ENCODE measurements around the gene LPP. TPM values are rescaled to one million over a fixed set of nuclear protein-coding genes. Genes with fewer than 3 reads are reported as not detected.

LPP gene
- total and polyA plus RNA-seq, 2 donors from 2014 or later = 6.7 to 233 TPM

DNA sequence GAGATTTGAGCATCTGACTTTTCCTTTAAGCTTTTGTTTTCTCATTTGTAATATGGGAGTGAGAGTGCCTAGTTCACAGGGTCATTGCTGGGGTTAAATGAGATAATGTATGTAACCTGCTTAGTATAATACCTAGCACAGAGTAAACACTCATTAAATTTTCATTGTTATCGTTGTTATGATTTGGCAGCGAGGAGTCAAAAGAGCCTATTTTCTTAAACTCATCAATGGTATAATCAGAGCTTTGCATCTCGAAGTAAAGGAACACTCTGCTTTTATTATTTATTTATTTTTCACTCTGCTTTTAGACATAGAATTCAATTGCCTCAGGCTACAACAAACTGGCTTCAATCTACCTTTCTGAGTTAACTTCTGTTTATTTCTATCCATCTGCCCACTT is 52.8 kb downstream of the LPP start:
- Histone ChIP-seq H3K27me3 (ENCODE audit: control insufficient read depth, insufficient read depth, low read length) (no peaks in the 10 kb centered on the region), H3K4me3 (ENCODE audit: low read length in 3 of 3) (no peak overlapping the region), H3K9ac (ENCODE audit: low read length in 3 of 3) (no peak overlapping the region), H3K4me1 (ENCODE audit: control insufficient read depth in 2 of 3, insufficient read depth in 2 of 3, low read depth in 1 of 3, low read length in 3 of 3) (peaks cover 0 to 5% (median 0%) of the 10 kb centered on the region in 3 donors), H3K9me3 (ENCODE audit: control insufficient read depth in 2 of 3, insufficient read depth in 1 of 3, low read length in 3 of 3) (no peaks in the 10 kb centered on the region), H3K27ac (ENCODE audit: low read depth in 2 of 2, low read length in 2 of 2) (no peak overlapping the region), H3K36me3 (ENCODE audit: control insufficient read depth in 2 of 3, insufficient read depth in 3 of 3, low read length in 3 of 3) (no peaks in the 10 kb centered on the region)
- intact Hi-C loops (cut with DNase I) = no loop called here
- no peak for DNase-seq
- FAIRE-seq = no peak
- TF ChIP-seq, protein P1, sequence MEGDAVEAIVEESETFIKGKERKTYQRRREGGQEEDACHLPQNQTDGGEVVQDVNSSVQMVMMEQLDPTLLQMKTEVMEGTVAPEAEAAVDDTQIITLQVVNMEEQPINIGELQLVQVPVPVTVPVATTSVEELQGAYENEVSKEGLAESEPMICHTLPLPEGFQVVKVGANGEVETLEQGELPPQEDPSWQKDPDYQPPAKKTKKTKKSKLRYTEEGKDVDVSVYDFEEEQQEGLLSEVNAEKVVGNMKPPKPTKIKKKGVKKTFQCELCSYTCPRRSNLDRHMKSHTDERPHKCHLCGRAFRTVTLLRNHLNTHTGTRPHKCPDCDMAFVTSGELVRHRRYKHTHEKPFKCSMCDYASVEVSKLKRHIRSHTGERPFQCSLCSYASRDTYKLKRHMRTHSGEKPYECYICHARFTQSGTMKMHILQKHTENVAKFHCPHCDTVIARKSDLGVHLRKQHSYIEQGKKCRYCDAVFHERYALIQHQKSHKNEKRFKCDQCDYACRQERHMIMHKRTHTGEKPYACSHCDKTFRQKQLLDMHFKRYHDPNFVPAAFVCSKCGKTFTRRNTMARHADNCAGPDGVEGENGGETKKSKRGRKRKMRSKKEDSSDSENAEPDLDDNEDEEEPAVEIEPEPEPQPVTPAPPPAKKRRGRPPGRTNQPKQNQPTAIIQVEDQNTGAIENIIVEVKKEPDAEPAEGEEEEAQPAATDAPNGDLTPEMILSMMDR (IDR thresholded peaks at IDR 0.05; ENCODE audit: borderline replicate concordance, extremely low read depth, insufficient read depth) = no peak

DNA sequence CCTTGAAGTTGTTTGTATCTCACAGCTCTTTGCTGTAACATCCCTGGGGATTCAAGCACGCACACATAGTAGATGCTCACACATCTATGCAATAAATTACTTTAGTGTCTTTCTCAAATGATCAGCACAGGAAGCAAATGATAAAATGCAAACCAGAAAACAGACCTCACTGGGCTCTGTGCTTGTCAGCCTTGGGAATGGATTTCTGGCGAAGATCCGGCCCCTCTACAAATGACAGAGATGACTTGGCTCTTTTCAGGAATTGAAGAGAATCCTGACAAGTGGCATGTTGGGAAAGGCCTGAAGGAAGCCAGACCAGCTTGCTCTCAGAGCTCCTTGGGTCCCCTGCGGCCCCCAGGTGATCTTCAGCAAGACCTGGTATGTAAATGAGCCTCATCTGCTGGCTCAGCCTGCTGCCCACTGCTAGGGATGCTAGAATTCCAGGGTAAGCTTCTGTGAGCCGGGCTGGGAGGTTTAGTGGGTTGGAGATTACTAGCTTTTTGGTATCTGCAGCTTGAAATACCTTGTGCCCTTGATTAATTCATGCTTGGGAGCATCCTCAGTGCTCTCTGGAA is 54.1 kb downstream of the LPP start:
- Histone ChIP-seq H3K4me1 (ENCODE audit: control insufficient read depth in 2 of 3, insufficient read depth in 2 of 3, low read depth in 1 of 3, low read length in 3 of 3) (peaks cover 0 to 9% (median 1%) of the 10 kb centered on the region in 3 donors), H3K27me3 (ENCODE audit: control insufficient read depth, insufficient read depth, low read length) (no peaks in the 10 kb centered on the region), H3K9me3 (ENCODE audit: control insufficient read depth in 2 of 3, insufficient read depth in 1 of 3, low read length in 3 of 3) (no peaks in the 10 kb centered on the region), H3K36me3 (ENCODE audit: control insufficient read depth in 2 of 3, insufficient read depth in 3 of 3, low read length in 3 of 3) (no peaks in the 10 kb centered on the region), H3K4me3 (ENCODE audit: low read length in 3 of 3) (no peak overlapping the region), H3K9ac (ENCODE audit: low read length in 3 of 3) (no peak overlapping the region), H3K27ac (ENCODE audit: low read depth in 2 of 2, low read length in 2 of 2) (no peak overlapping the region)
- FAIRE-seq (no peak), DNase-seq (peak in 1 of 5 donors; percentile 8)
- intact Hi-C loops (cut with DNase I) = no loop called here
- TF ChIP-seq, protein P1 (IDR thresholded peaks at IDR 0.05; ENCODE audit: borderline replicate concordance, extremely low read depth, insufficient read depth) = no peak

DNA sequence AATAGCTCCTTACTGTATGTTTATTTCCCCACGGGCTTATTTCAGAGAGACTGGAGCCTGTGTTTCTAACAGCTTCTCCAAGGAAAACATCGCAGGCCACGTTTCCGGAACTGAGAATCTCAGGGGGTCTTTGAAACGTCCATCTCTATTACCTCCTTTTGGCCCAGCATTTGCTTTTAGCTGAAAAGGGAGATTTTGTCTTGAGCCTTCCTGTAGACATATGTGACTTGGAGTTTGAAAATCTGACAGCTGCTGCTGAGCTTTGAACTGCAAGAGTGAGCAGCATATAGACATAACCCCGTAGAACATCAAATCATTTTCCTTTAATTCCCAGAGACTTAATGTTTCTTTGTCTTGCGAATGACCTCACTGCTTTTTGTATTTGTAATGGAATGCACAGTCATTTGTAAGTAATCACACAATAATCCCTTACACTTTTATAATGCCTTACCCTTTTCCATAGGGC is 54.6 kb downstream of the LPP start:
- Histone ChIP-seq H3K9me3 (ENCODE audit: control insufficient read depth in 2 of 3, insufficient read depth in 1 of 3, low read length in 3 of 3) (no peaks in the 10 kb centered on the region), H3K36me3 (ENCODE audit: control insufficient read depth in 2 of 3, insufficient read depth in 3 of 3, low read length in 3 of 3) (no peaks in the 10 kb centered on the region), H3K4me3 (ENCODE audit: low read length in 3 of 3) (no peak overlapping the region), H3K4me1 (ENCODE audit: control insufficient read depth in 2 of 3, insufficient read depth in 2 of 3, low read depth in 1 of 3, low read length in 3 of 3) (peaks cover 0 to 9% (median 2%) of the 10 kb centered on the region in 3 donors), H3K9ac (ENCODE audit: low read length in 3 of 3) (no peak overlapping the region), H3K27me3 (ENCODE audit: control insufficient read depth, insufficient read depth, low read length) (no peaks in the 10 kb centered on the region), H3K27ac (ENCODE audit: low read depth in 2 of 2, low read length in 2 of 2) (no peak overlapping the region)
- DNase-seq = peak in 3 of 5 donors; percentile 32 to 82 (median 53)
- intact Hi-C loops (cut with DNase I) = no loop called here
- no peak for FAIRE-seq
- TF ChIP-seq, protein P1 (IDR thresholded peaks at IDR 0.05; ENCODE audit: borderline replicate concordance, extremely low read depth, insufficient read depth) = no peak

DNA sequence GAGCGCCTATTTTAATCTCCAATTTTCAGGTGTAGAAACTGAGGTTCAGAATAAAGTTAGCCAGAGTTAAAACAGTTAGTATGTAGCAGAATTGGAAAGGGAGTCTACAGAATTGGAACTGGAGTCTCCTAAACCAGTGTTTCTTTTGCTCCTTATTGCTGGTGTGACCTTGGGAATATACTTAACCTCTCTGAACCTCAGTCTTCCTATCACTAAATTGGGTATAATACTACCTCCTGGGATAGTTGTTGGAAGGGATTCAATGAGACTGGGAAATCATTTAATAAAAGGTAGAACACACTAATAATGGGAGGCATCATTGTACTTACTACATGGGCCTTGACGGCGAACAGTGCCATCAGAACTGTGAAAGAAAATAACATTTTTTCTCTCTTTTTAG is 55.1 kb downstream of the LPP start:
- Histone ChIP-seq H3K36me3 (ENCODE audit: control insufficient read depth in 2 of 3, insufficient read depth in 3 of 3, low read length in 3 of 3) (no peaks in the 10 kb centered on the region), H3K9ac (ENCODE audit: low read length in 3 of 3) (no peak overlapping the region), H3K27ac (ENCODE audit: low read depth in 2 of 2, low read length in 2 of 2) (no peak overlapping the region), H3K27me3 (ENCODE audit: control insufficient read depth, insufficient read depth, low read length) (no peaks in the 10 kb centered on the region), H3K9me3 (ENCODE audit: control insufficient read depth in 2 of 3, insufficient read depth in 1 of 3, low read length in 3 of 3) (no peaks in the 10 kb centered on the region), H3K4me1 (ENCODE audit: control insufficient read depth in 2 of 3, insufficient read depth in 2 of 3, low read depth in 1 of 3, low read length in 3 of 3) (peaks cover 0 to 9% (median 2%) of the 10 kb centered on the region in 3 donors), H3K4me3 (ENCODE audit: low read length in 3 of 3) (no peak overlapping the region)
- FAIRE-seq (no peak), DNase-seq (no peak)
- intact Hi-C loops (cut with DNase I) = no loop called here
- TF ChIP-seq, protein P1 (IDR thresholded peaks at IDR 0.05; ENCODE audit: borderline replicate concordance, extremely low read depth, insufficient read depth) = no peak

Measured in kidney (tissue), 14 donors.